Chondrocyte (in vitro differentiated cells): ENCODE data around the gene CYTH3. TPM values are rescaled to one million over a fixed set of nuclear protein-coding genes. Genes with fewer than 3 reads are reported as not detected.

Experiments used
- DNase-seq: peaks from one replicate; pipeline ENCODE4 v3.0.0; 2021; ENCODE audit warnings: mixed read lengths, low spot score
- H3K27ac Mint-ChIP-seq: one replicate; pipeline ENCODE4 v1.8.0; 2021; ENCODE audit warnings: mild to moderate bottlenecking, moderate library complexity, mixed read lengths; ENCODE audit not compliant: unreplicated experiment
- H3K27me3 Mint-ChIP-seq: 2 replicates; pipeline ENCODE4 v1.8.0; 2021; ENCODE audit warnings: low read depth, mixed read lengths
- H3K36me3 Mint-ChIP-seq: 2 replicates; pipeline ENCODE4 v1.8.0; 2021; ENCODE audit warnings: low read depth, mixed read lengths
- H3K4me1 Mint-ChIP-seq: 2 replicates; pipeline ENCODE4 v1.8.0; 2021; ENCODE audit warnings: low read depth, mild to moderate bottlenecking, mixed read lengths
- H3K4me3 Mint-ChIP-seq: one replicate; pipeline ENCODE4 v1.8.0; 2021; ENCODE audit warnings: mild to moderate bottlenecking, moderate library complexity, mixed read lengths; ENCODE audit not compliant: unreplicated experiment
- H3K9me3 Mint-ChIP-seq: 2 replicates; pipeline ENCODE4 v1.8.0; 2021; ENCODE audit warnings: low read depth, mixed read lengths
- CTCF ChIP-seq: fragments of 200-600 bp; sonication (generic); IDR thresholded peaks from 2 replicates; pipeline ENCODE4 v1.5.0; 2021; ENCODE audit warnings: antibody characterized with exemption, mild to moderate bottlenecking, moderate library complexity
- total RNA-seq: library from RNA; stranded (reverse); gene quantifications from 3 replicates; pipeline ENCODE4 v1.2.1, GENCODE V29; 2021

CYTH3 gene
- total RNA-seq, 1 donor from 2014 or later: 58.4 TPM

DNA sequence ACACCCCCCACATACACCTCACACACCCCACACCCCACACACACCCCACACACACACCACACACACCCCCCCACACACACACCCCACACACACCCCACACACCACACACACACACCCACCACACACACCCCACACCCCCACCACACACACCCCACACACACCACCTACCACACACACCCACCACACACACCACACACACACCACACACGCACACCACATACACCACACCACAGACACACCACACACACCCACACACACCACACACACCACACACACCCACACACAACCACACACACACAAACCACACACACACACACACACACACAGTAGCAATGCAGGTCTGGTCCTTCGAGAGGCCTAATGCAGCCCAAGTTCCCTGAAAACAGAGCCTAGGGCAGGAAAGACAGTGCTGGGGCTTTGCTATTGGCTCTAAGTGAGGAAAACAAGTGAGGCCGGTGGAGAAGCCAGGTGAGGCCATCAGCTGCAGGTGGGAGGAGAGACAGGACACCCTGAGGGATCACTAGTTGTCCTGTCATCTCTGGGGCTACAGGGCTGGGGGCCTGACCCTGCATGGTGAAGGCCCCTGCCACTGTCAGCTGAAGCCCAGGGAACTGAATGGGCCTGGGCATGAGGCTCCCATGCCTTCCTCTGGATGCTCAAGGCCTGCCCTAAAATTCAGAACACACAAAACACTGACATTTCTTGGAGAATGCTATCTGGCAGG, 92.6 kb downstream of the CYTH3 start:
- DNase-seq: no peak
- no peak for TF ChIP-seq CTCF
- Mint-ChIP-seq H3K4me3 (no peak overlapping the region), H3K27me3 (no peaks in the 10 kb centered on the region), H3K27ac (peak overlapping the region; percentile 54), H3K4me1 (peaks cover 31% of the 10 kb centered on the region), H3K9me3 (no peaks in the 10 kb centered on the region), H3K36me3 (peaks cover 22% of the 10 kb centered on the region)

GRCh38 chr7:6178298-6179029, 94.0 kb downstream of the CYTH3 start:
- peak overlapping the region; percentile 83 for H3K27ac Mint-ChIP-seq
- H3K4me3 Mint-ChIP-seq: no peak overlapping the region
- no peaks in the 10 kb centered on the region for H3K9me3 Mint-ChIP-seq
- peaks cover 25% of the 10 kb centered on the region for H3K36me3 Mint-ChIP-seq
- DNase-seq: no peak
- peaks cover 31% of the 10 kb centered on the region for H3K4me1 Mint-ChIP-seq
- TF ChIP-seq CTCF: no peak
- H3K27me3 Mint-ChIP-seq: no peaks in the 10 kb centered on the region

DNA sequence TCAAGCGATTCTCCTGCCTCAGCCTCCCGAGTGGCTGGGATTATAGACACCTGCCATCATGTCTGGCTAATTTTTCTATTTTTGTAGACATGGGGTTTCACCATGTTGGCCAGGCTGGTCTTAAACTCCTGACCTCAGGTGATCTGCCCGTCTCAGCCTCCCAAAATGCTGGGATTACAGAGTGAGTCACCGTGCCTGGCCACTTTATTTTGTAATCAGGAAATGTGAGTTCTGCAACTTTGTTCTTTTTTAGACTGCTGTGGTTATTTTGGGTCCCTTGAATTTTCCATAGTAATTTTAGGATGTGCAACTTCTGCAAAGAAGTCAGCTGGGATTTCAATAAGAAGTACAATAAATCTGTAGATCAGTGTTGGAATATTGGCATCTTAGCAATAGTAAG, 96.8 kb downstream of the CYTH3 start:
- Mint-ChIP-seq H3K4me3 (no peak overlapping the region), H3K4me1 (peaks cover 29% of the 10 kb centered on the region)

GRCh38 chr7:6172910-6173295, 99.5 kb downstream of the CYTH3 start:
- H3K36me3 Mint-ChIP-seq: peaks cover 27% of the 10 kb centered on the region
- peaks cover 16% of the 10 kb centered on the region for H3K4me1 Mint-ChIP-seq
- no peaks in the 10 kb centered on the region for H3K27me3 Mint-ChIP-seq
- no peak for DNase-seq
- H3K4me3 Mint-ChIP-seq: no peak overlapping the region
- H3K9me3 Mint-ChIP-seq: no peaks in the 10 kb centered on the region
- H3K27ac Mint-ChIP-seq: no peak overlapping the region
- TF ChIP-seq CTCF: no peak

More for the DNA sequence above, 96.8 kb downstream of the CYTH3 start:
- Mint-ChIP-seq H3K36me3 (peaks cover 24% of the 10 kb centered on the region), H3K9me3 (no peaks in the 10 kb centered on the region), H3K27me3 (no peaks in the 10 kb centered on the region), H3K27ac (peak overlapping the region; percentile 15)
- TF ChIP-seq CTCF: no peak
- DNase-seq: no peak

- Mint-ChIP-seq H3K27me3 (no peaks in the 10 kb centered on the region), H3K4me1 (peaks cover 16% of the 10 kb centered on the region), H3K36me3 (peaks cover 27% of the 10 kb centered on the region), H3K4me3 (no peak overlapping the region), H3K27ac (peak overlapping the region; percentile 32), H3K9me3 (no peaks in the 10 kb centered on the region)
- no peak for TF ChIP-seq CTCF
- DNase-seq: no peak
These were observed 100.1 kb downstream of the CYTH3 start for GRCh38 chr7:6172224-6172909.
